Natural killer cell (primary cell): Measurements from ENCODE around the gene LCE3C. TPM values are rescaled to one million over a fixed set of nuclear protein-coding genes. Genes with fewer than 3 reads are reported as not detected.
"Not testable (repeated sequence)": the region's sequence is repeated elsewhere in the genome, so short reads cannot be mapped to it uniquely, and the experiment has no call there.

ENCODE experiments used
- ATAC-seq, 3 donors: fragments of 150-1000 bp in 2 of 3; fragments of 200-7000 bp in 1 of 3; cut with Tn5 transposase; 1 replicate in 1 of 3; 2 replicates in 2 of 3; pipeline ENCODE4 v1.10.0; 2021; ENCODE audit warnings: mild to moderate bottlenecking in 2 of 3, moderate library complexity in 2 of 3
- DNase-seq, 2 donors: peaks; one replicate each; pipeline versions ENCODE4 v3.0.0 to v3.0.0-alpha.2; 2013 to 2021; ENCODE audit warnings: mixed read lengths in 1 of 2
- H3K27ac ChIP-seq: one replicate; pipeline ENCODE4 v1.5.1; 2013; ENCODE audit warnings: mild to moderate bottlenecking, low read length
- H3K27me3 ChIP-seq: one replicate; pipeline ENCODE4 v1.6.1; 2013; ENCODE audit warnings: low read length; ENCODE audit not compliant: control insufficient read depth, insufficient read depth
- H3K36me3 ChIP-seq: one replicate; pipeline ENCODE4 v1.6.1; 2013; ENCODE audit warnings: low read length; ENCODE audit not compliant: control insufficient read depth, insufficient read depth
- H3K4me1 ChIP-seq: one replicate; pipeline ENCODE4 v1.6.1; 2013; ENCODE audit warnings: low read length; ENCODE audit not compliant: control insufficient read depth, insufficient read depth
- H3K4me3 ChIP-seq: one replicate; pipeline ENCODE4 v1.5.1; 2013; ENCODE audit warnings: low read length
- H3K9me3 ChIP-seq: one replicate; pipeline ENCODE4 v1.6.1; 2013; ENCODE audit warnings: low read length; ENCODE audit not compliant: control insufficient read depth, insufficient read depth
- H3K27ac Mint-ChIP-seq, 2 donors: one replicate each; pipeline ENCODE4 v1.8.0; 2022; ENCODE audit warnings: mild to moderate bottlenecking in 2 of 2, mixed read lengths in 2 of 2, moderate library complexity in 1 of 2
- H3K27me3 Mint-ChIP-seq, 2 donors: one replicate each; pipeline ENCODE4 v1.8.0; 2022; ENCODE audit warnings: low read depth in 2 of 2, mixed read lengths in 2 of 2
- H3K36me3 Mint-ChIP-seq: one replicate; pipeline ENCODE4 v1.8.0; 2022; ENCODE audit warnings: mixed read lengths
- H3K4me1 Mint-ChIP-seq, 2 donors: one replicate each; pipeline ENCODE4 v1.8.0; 2022; ENCODE audit warnings: mixed read lengths in 2 of 2
- H3K4me3 Mint-ChIP-seq: one replicate; pipeline ENCODE4 v1.8.0; 2022; ENCODE audit warnings: mild to moderate bottlenecking, moderate library complexity, mixed read lengths
- H3K9me3 Mint-ChIP-seq, 2 donors: one replicate each; pipeline ENCODE4 v1.8.0; 2022; ENCODE audit warnings: mixed read lengths in 2 of 2
- WGBS: methylation state at CpG from one replicate; pipeline ENCODE4 v1.1.7; 2013; ENCODE audit warnings: missing lambda C conversion rate; ENCODE audit not compliant: insufficient coverage; 5-methylcytosine and 5-hydroxymethylcytosine counted together
- intact Hi-C: fragments of 100-400 bp; cut with micrococcal nuclease; formaldehyde crosslinking; loops from one replicate; pipeline ENCODE4 v1.14.2; 2022
- total RNA-seq, 4 donors: library from RNA; stranded (reverse); fragments of 120-200 nt in 1 of 4; gene quantifications; one replicate each; pipeline versions ENCODE4 v1.2.3 to v1.2.4, GENCODE V29; 2013 to 2022
- TF ChIP-seq, protein P1 (sequence below): fragments of 200-600 bp; IDR thresholded peaks from one replicate; pipeline ENCODE4 v1.8.0; 2022; ENCODE audit warnings: antibody characterized with exemption

Gene LCE3C
- total RNA-seq, 3 donors from 2014 or later (not counting 1 experiment from before 2014, with no cell fraction given), result not detected

DNA sequence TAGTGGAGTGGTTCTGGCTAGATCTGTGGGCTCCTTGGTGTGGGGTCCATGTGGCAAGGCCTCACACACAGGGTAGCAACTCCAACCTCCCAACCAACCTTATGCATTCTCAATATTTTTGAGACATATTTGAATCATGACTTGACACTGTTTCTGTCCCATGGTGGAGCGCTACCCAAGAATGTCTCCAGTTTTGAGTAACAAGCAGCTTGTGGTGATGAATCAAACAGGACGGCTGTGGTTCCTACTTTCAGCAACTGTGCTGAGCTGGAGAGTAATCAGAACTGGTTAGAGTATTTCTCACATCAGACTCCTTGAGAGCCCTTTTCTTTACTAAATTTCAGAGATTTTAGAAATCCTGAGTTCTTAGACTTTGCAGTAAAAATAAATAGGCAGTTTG is 22.9 kb upstream of the LCE3C start:
- Histone ChIP-seq H3K27ac (no peak overlapping the region), H3K4me3 (no peak overlapping the region), H3K36me3 (no peaks in the 10 kb centered on the region), H3K9me3 (no peaks in the 10 kb centered on the region), H3K4me1 (no peaks in the 10 kb centered on the region), H3K27me3 (no peaks in the 10 kb centered on the region)
- 42% methylated on average over 2 of the region's 2 CpGs for WGBS
- H3K27me3 Mint-ChIP-seq, result peaks cover 18 to 23% of the 10 kb centered on the region in 2 donors
- no peak for DNase-seq
- no peaks in the 10 kb centered on the region for H3K36me3 Mint-ChIP-seq
- H3K9me3 Mint-ChIP-seq, result no peaks in the 10 kb centered on the region
- intact Hi-C loops, result no loop called here
- no peak overlapping the region for H3K4me3 Mint-ChIP-seq
- ATAC-seq, result no peak
- no peak overlapping the region for H3K27ac Mint-ChIP-seq
- H3K4me1 Mint-ChIP-seq, result no peaks in the 10 kb centered on the region
- TF ChIP-seq, protein P1, sequence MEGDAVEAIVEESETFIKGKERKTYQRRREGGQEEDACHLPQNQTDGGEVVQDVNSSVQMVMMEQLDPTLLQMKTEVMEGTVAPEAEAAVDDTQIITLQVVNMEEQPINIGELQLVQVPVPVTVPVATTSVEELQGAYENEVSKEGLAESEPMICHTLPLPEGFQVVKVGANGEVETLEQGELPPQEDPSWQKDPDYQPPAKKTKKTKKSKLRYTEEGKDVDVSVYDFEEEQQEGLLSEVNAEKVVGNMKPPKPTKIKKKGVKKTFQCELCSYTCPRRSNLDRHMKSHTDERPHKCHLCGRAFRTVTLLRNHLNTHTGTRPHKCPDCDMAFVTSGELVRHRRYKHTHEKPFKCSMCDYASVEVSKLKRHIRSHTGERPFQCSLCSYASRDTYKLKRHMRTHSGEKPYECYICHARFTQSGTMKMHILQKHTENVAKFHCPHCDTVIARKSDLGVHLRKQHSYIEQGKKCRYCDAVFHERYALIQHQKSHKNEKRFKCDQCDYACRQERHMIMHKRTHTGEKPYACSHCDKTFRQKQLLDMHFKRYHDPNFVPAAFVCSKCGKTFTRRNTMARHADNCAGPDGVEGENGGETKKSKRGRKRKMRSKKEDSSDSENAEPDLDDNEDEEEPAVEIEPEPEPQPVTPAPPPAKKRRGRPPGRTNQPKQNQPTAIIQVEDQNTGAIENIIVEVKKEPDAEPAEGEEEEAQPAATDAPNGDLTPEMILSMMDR, result no peak

DNA sequence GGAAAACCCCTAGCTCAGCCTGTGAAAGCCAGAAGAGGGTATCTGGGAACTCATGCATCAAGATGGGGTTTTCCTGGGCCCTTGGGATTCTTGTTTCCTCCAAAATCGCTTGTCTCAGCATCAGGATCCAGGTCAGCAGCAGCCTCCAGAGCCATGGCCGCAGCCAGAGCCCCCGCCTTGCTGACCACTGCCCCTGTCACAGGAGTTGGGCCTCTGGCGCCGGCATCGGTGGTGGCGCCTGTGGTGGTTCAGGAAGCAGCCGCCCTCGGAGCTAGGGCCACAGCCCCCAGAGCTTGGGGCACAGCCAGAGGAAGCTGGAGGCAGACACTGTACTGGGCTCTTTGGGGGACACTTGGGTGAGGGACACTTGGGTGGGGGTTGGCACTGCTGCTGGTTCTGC is 20.5 kb upstream of the LCE3C start:
- H3K4me1 Mint-ChIP-seq, H3K27me3 ChIP-seq, H3K36me3 Mint-ChIP-seq, intact Hi-C loops, H3K4me3 ChIP-seq, H3K9me3 ChIP-seq, H3K27ac ChIP-seq, H3K36me3 ChIP-seq, H3K4me3 Mint-ChIP-seq, H3K9me3 Mint-ChIP-seq, H3K27ac Mint-ChIP-seq, DNase-seq, H3K4me1 ChIP-seq, ATAC-seq: not testable (repeated sequence)
- 93% methylated on average over 7 of the region's 9 CpGs for WGBS
- peaks cover 11 to 12% of the 10 kb centered on the region in 2 donors for H3K27me3 Mint-ChIP-seq

DNA sequence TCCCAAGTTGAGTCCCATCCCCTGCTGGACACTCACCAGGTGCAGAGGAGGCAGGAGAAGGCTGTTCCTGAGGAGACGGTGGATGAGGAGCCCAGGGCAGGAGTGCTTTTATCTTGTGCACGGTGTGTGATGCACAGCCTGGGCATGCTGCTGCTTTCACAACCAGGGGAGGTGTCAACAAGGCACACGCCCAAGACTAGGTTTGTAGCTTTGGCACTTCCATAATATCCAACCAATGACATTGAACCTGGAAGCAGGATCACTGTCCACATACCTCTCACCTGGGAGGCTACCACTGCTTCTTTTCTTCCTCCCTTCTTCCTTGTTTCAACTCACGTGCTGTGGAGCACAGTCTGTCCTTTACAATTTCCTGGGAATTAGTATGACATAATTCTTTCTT is 19.6 kb upstream of the LCE3C start, which contains the start of gene LCE3D:
Gene LCE3D (minus strand): TSS at position 84 of the 400 bp plus-strand sequence. CDS start 580 bp downstream, outside the sequence.
- Histone ChIP-seq H3K36me3 (no peaks in the 10 kb centered on the region), H3K4me1 (no peaks in the 10 kb centered on the region), H3K27ac (no peak within 1 kb of the TSS), H3K4me3 (no peak within 1 kb of the TSS), H3K27me3 (peaks cover 2% of the 10 kb centered on the region), H3K9me3 (no peaks in the 10 kb centered on the region)
- Mint-ChIP-seq H3K4me3 (no peak within 1 kb of the TSS), H3K36me3 (no peaks in the 10 kb centered on the region), H3K4me1 (no peaks in the 10 kb centered on the region), H3K27ac (no peak within 1 kb of the TSS), H3K9me3 (no peaks in the 10 kb centered on the region), H3K27me3 (peaks cover 3 to 7% of the 10 kb centered on the region in 2 donors)
- TF ChIP-seq, protein P1, result no peak
- intact Hi-C loops, result no loop called here
- WGBS, result 84% methylated on average over 3 of the region's 4 CpGs
- DNase-seq, result no peak
- ATAC-seq, result no peak

DNA sequence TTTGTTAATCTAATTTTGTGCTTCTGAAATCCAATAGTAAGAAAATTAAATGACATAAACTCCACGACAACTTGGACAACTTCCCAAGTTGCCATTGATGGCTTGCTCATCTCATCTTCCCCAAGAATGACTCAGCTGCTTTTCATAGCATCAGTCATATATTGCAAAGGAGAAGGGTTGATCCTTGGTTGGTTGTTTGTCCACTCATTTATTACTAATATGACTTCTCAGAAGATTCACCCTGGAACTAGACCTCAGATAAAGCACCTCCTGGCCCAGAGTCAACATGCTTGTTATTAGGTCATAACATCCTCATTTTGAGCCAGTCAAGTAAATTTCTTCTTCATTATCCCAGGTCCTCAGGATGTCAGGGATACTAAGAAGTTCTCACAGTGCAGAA is 17.4 kb upstream of the LCE3C start:
- no peaks in the 10 kb centered on the region for H3K4me1 Mint-ChIP-seq
- no peak overlapping the region for H3K4me3 Mint-ChIP-seq
- ATAC-seq (no peak), DNase-seq (no peak)
- peaks cover 4% of the 10 kb centered on the region for H3K27me3 ChIP-seq
- TF ChIP-seq, protein P1, result no peak
- H3K36me3 Mint-ChIP-seq, result no peaks in the 10 kb centered on the region
- H3K9me3 ChIP-seq, result no peaks in the 10 kb centered on the region
- WGBS, result no CpG with 5 or more reads among the region's 1 CpG
- peaks cover 2 to 7% of the 10 kb centered on the region in 2 donors for H3K27me3 Mint-ChIP-seq
- no peaks in the 10 kb centered on the region for H3K36me3 ChIP-seq
- no peaks in the 10 kb centered on the region for H3K9me3 Mint-ChIP-seq
- intact Hi-C loops, result loop anchor here (1.0 kb wide), 1 partner anchor 35 kb away; no protein-coding TSS in a partner anchor
- H3K27ac ChIP-seq, result no peak overlapping the region
- H3K27ac Mint-ChIP-seq, result no peak overlapping the region
- H3K4me1 ChIP-seq, result no peaks in the 10 kb centered on the region
- no peak overlapping the region for H3K4me3 ChIP-seq
